Measurements from ENCODE around the gene ASPN. TPM values are rescaled to one million over a fixed set of nuclear protein-coding genes. Genes with fewer than 3 reads are reported as not detected.
A peak's percentile ranks its signal among the peaks of the same experiment; 100 is the strongest.

Gene ASPN
- total and polyA plus RNA-seq, 4 donors = 6.4 to 11.4 (median 6.9) TPM

- H3K27ac ChIP-seq (ENCODE audit: low read depth in 1 of 2, low read length in 2 of 2) = peak overlapping the region in 1 of 2 donors; percentile 45
- H3K27me3 ChIP-seq (ENCODE audit: control insufficient read depth in 4 of 4, insufficient read depth in 4 of 4, low read length in 3 of 4) = no peaks in the 10 kb centered on the region
- no peak overlapping the region for H3K9ac ChIP-seq (ENCODE audit: low read depth in 1 of 2, low read length in 2 of 2)
- TF ChIP-seq ATF3 (IDR thresholded peaks at IDR 0.05) (no peak), RXRA (IDR thresholded peaks at IDR 0.05) (no peak), EGR1 (IDR thresholded peaks at IDR 0.05; ENCODE audit: low read depth in 2 of 2) (no peak), ZBTB33 (IDR thresholded peaks at IDR 0.05) (no peak), YY1 (IDR thresholded peaks at IDR 0.05) (no peak), JUND (IDR thresholded peaks at IDR 0.05) (no peak), GABPA (IDR thresholded peaks at IDR 0.05 in 1 of 2, conservative IDR thresholded peaks at IDR 0.05 in 1 of 2) (no peak), CTCF (IDR thresholded peaks at IDR 0.05; ENCODE audit: low read depth, low read length, missing input control) (no peak), SP1 (IDR thresholded peaks at IDR 0.05) (no peak), HNF4A (conservative IDR thresholded peaks at IDR 0.05) (no peak), TAF1 (conservative IDR thresholded peaks at IDR 0.05) (no peak), RAD21 (IDR thresholded peaks at IDR 0.05) (no peak), NR2F2 (IDR thresholded peaks at IDR 0.05) (no peak)
- no peak for DNase-seq (ENCODE audit: low spot score)
- no peaks in the 10 kb centered on the region for H3K36me3 ChIP-seq (ENCODE audit: control insufficient read depth in 4 of 4, insufficient read depth in 3 of 4, low read depth in 1 of 4, low read length in 3 of 4)
- H3K4me1 ChIP-seq (ENCODE audit: control insufficient read depth in 4 of 4, insufficient read depth in 4 of 4, low read length in 3 of 4) = no peaks in the 10 kb centered on the region
- 84% methylated on average over 3 of the region's 3 CpGs for WGBS
- no peaks in the 10 kb centered on the region for H3K9me3 ChIP-seq (ENCODE audit: control insufficient read depth in 4 of 4, low read length in 3 of 4)
- H3K4me3 ChIP-seq (ENCODE audit: low read depth in 1 of 3, low read length in 3 of 3) = no peak overlapping the region
Observed at GRCh38 chr9:92484563-92484962, 2.3 kb upstream of the ASPN start.

GRCh38 chr9:92483627-92484545 is 1.6 kb upstream of the ASPN start:
- Histone ChIP-seq H3K9me3 (ENCODE audit: control insufficient read depth in 4 of 4, low read length in 3 of 4) (no peaks in the 10 kb centered on the region), H3K9ac (ENCODE audit: low read depth in 1 of 2, low read length in 2 of 2) (no peak overlapping the region), H3K36me3 (ENCODE audit: control insufficient read depth in 4 of 4, insufficient read depth in 3 of 4, low read depth in 1 of 4, low read length in 3 of 4) (no peaks in the 10 kb centered on the region), H3K27me3 (ENCODE audit: control insufficient read depth in 4 of 4, insufficient read depth in 4 of 4, low read length in 3 of 4) (no peaks in the 10 kb centered on the region), H3K4me1 (ENCODE audit: control insufficient read depth in 4 of 4, insufficient read depth in 4 of 4, low read length in 3 of 4) (no peaks in the 10 kb centered on the region), H3K4me3 (ENCODE audit: low read depth in 1 of 3, low read length in 3 of 3) (no peak overlapping the region), H3K27ac (ENCODE audit: low read depth in 1 of 2, low read length in 2 of 2) (peak overlapping the region in 1 of 2 donors; percentile 57)
- no peak for TF ChIP-seq HNF4A (conservative IDR thresholded peaks at IDR 0.05)
- TF ChIP-seq RXRA (IDR thresholded peaks at IDR 0.05) = no peak
- no peak for TF ChIP-seq REST (IDR thresholded peaks at IDR 0.05)
- TF ChIP-seq JUND (IDR thresholded peaks at IDR 0.05) = no peak
- no peak for TF ChIP-seq ZBTB33 (IDR thresholded peaks at IDR 0.05)
- no peak for TF ChIP-seq EGR1 (IDR thresholded peaks at IDR 0.05; ENCODE audit: low read depth in 2 of 2)
- no peak for TF ChIP-seq SP1 (IDR thresholded peaks at IDR 0.05)
- TF ChIP-seq FOXA1 (IDR thresholded peaks at IDR 0.05) = no peak
- TF ChIP-seq FOXA2 (IDR thresholded peaks at IDR 0.05) = no peak
- no peak for TF ChIP-seq HNF4G (IDR thresholded peaks at IDR 0.05)
- TF ChIP-seq TAF1 (conservative IDR thresholded peaks at IDR 0.05) = no peak
- TF ChIP-seq ATF3 (IDR thresholded peaks at IDR 0.05) = no peak
- no peak for DNase-seq (ENCODE audit: low spot score)
- WGBS = 83% methylated on average over 5 of the region's 5 CpGs

Measured in liver (tissue), 9 donors.